B cell (primary cell): ENCODE results near the gene NFKBIB. TPM values are rescaled to one million over a fixed set of nuclear protein-coding genes. Genes with fewer than 3 reads are reported as not detected.

Experiments
- ATAC-seq: fragments of 200-7000 bp; cut with Tn5 transposase; one replicate; pipeline ENCODE4 v1.10.0; 2021; ENCODE audit warnings: low read depth, mild to moderate bottlenecking, moderate number of reproducible peaks, moderate library complexity
- CTCF ChIA-PET: fragments of 350-600 bp; sonication (Branson Sonifier 250); formaldehyde crosslinking; loops from one replicate; lab custom pipeline; 2021; ENCODE audit warnings: antibody characterized with exemption, inconsistent platforms; lab: Charles Lee
- POLR2A ChIA-PET: fragments of 350-600 bp; sonication (Branson Sonifier 250); formaldehyde crosslinking; loops from one replicate; lab custom pipeline; 2021; ENCODE audit warnings: antibody characterized with exemption; lab: Charles Lee
- DNase-seq: peaks from one replicate; pipeline ENCODE4 v3.0.0; 2013
- H2AFZ ChIP-seq: 2 replicates; pipeline ENCODE4 v1.6.1; 2012; ENCODE audit warnings: mild to moderate bottlenecking, low read depth, low read length; ENCODE audit not compliant: insufficient read depth, poor library complexity, severe bottlenecking
- H3K27ac ChIP-seq, 2 donors: 1 replicate in 1 of 2; 2 replicates in 1 of 2; pipeline ENCODE4 v1.5.1; 2012 to 2013; ENCODE audit warnings: low read length in 2 of 2, mild to moderate bottlenecking in 2 of 2, moderate library complexity in 1 of 2
- H3K27me3 ChIP-seq, 4 experiments: fragments of 200-600 bp in 1 of 4; sonication (generic) in 1 of 4; replicated peaks in 1 of 4; 1 replicate in 2 of 4; 2 replicates in 2 of 4; pipeline versions ENCODE4 v1.6.1 to v1.7.0; 2013 to 2016; ENCODE audit warnings: low read length in 3 of 4, mild to moderate bottlenecking in 2 of 4, mixed read lengths in 1 of 4, moderate library complexity in 1 of 4; ENCODE audit not compliant: insufficient read depth in 4 of 4, control insufficient read depth in 3 of 4; ENCODE audit errors: control extremely low read depth in 1 of 4
- H3K36me3 ChIP-seq, 2 experiments: replicated peaks in 1 of 2; 1 replicate in 1 of 2; 2 replicates in 1 of 2; pipeline versions ENCODE4 v1.6.1 to v1.7.1; 2013; ENCODE audit warnings: low read length in 1 of 2; ENCODE audit not compliant: insufficient read depth in 2 of 2, control insufficient read depth in 1 of 2; ENCODE audit errors: control extremely low read depth in 1 of 2, extremely low read depth in 1 of 2
- H3K4me1 ChIP-seq, 2 donors: fragments of 200-600 bp in 1 of 2; sonication (generic) in 1 of 2; 1 replicate in 1 of 2; 2 replicates in 1 of 2; pipeline versions ENCODE4 v1.5.1 to v1.6.1; 2013 to 2017; ENCODE audit warnings: low read length in 2 of 2; ENCODE audit not compliant: control insufficient read depth in 2 of 2, insufficient read depth in 2 of 2
- H3K4me2 ChIP-seq: replicated peaks from 2 replicates; pipeline ENCODE3; 2012; ENCODE audit warnings: mild to moderate bottlenecking, low read depth, low read length; ENCODE audit not compliant: poor library complexity, severe bottlenecking
- H3K4me3 ChIP-seq, 5 experiments: fragments of 200-600 bp in 1 of 5; sonication (generic) in 1 of 5; 1 replicate in 3 of 5; 2 replicates in 2 of 5; pipeline versions ENCODE4 v1.5.1 to v1.7.0; 2011 to 2016; ENCODE audit warnings: low read length in 4 of 5, mild to moderate bottlenecking in 4 of 5, low read depth in 2 of 5, control low read depth in 1 of 5, moderate library complexity in 1 of 5; ENCODE audit not compliant: insufficient read depth in 1 of 5; ENCODE audit errors: control extremely low read depth in 1 of 5, extremely low read depth in 1 of 5
- H3K79me2 ChIP-seq: fragments of 200-600 bp; sonication (generic); one replicate; pipeline ENCODE4 v1.6.0; 2016; ENCODE audit warnings: low read length; ENCODE audit not compliant: control insufficient read depth, insufficient read depth
- H3K9ac ChIP-seq: fragments of 200-600 bp; sonication (generic); 2 replicates; pipeline ENCODE4 v1.6.1; 2017; ENCODE audit warnings: mild to moderate bottlenecking, low read length, moderate library complexity
- H3K9me3 ChIP-seq, 3 donors: one replicate each; pipeline versions ENCODE4 v1.6.1 to v1.7.1; 2013; ENCODE audit warnings: low read length in 2 of 3; ENCODE audit not compliant: control insufficient read depth in 2 of 3, insufficient read depth in 1 of 3; ENCODE audit errors: control extremely low read depth in 1 of 3
- H4K20me1 ChIP-seq: 2 replicates; pipeline ENCODE4 v1.6.0; 2012; ENCODE audit warnings: mild to moderate bottlenecking, low read length; ENCODE audit not compliant: insufficient read depth, control insufficient read depth, poor library complexity, severe bottlenecking
- H3K27ac Mint-ChIP-seq: one replicate; pipeline ENCODE4 v1.8.0; 2021; ENCODE audit warnings: mixed read lengths
- H3K27me3 Mint-ChIP-seq: one replicate; pipeline ENCODE4 v1.8.0; 2021; ENCODE audit warnings: mixed read lengths
- H3K4me1 Mint-ChIP-seq: one replicate; pipeline ENCODE4 v1.8.0; 2021; ENCODE audit warnings: mixed read lengths
- H3K4me3 Mint-ChIP-seq: one replicate; pipeline ENCODE4 v1.8.0; 2021; ENCODE audit warnings: mixed read lengths
- H3K9me3 Mint-ChIP-seq: one replicate; pipeline ENCODE4 v1.8.0; 2022; ENCODE audit warnings: mixed read lengths; ENCODE audit not compliant: insufficient read depth
- EZH2 ChIP-seq: IDR thresholded peaks from 2 replicates; pipeline ENCODE4 v1.6.1; 2012; ENCODE audit warnings: borderline replicate concordance, low read depth, mild to moderate bottlenecking, moderate library complexity, low read length; ENCODE audit not compliant: insufficient read depth, poor library complexity, severe bottlenecking
- WGBS: methylation state at CpG from one replicate; pipeline ENCODE4 v1.1.5; 2013; ENCODE audit warnings: missing lambda C conversion rate; ENCODE audit not compliant: insufficient coverage; 5-methylcytosine and 5-hydroxymethylcytosine counted together
- intact Hi-C: fragments of 100-400 bp; cut with micrococcal nuclease; formaldehyde crosslinking; loops from one replicate; pipeline ENCODE4 v1.10.0; 2022
- polyA plus RNA-seq: library from polyadenylated mRNA; depleted of rRNA; stranded (reverse); fragments of >200 nt; gene quantifications from 2 replicates; pipeline ENCODE4 v1.2.3, GENCODE V29; 2012
- total RNA-seq, 2 donors: library from RNA; stranded (reverse); fragments of 120-200 nt in 1 of 2; gene quantifications; 1 replicate in 1 of 2; 2 replicates in 1 of 2; pipeline versions ENCODE4 v1.2.3 to v1.2.4, GENCODE V29; 2013 to 2022
- TF ChIP-seq, protein P1 (sequence below): fragments of 200-600 bp; IDR thresholded peaks from one replicate; pipeline ENCODE4 v1.8.0; 2022; ENCODE audit warnings: antibody characterized with exemption, mild to moderate bottlenecking

Gene NFKBIB
- total and polyA plus RNA-seq, 2 donors (not counting 1 experiment from before 2014, with no cell fraction given) = 30.3 to 54.4 TPM

DNA sequence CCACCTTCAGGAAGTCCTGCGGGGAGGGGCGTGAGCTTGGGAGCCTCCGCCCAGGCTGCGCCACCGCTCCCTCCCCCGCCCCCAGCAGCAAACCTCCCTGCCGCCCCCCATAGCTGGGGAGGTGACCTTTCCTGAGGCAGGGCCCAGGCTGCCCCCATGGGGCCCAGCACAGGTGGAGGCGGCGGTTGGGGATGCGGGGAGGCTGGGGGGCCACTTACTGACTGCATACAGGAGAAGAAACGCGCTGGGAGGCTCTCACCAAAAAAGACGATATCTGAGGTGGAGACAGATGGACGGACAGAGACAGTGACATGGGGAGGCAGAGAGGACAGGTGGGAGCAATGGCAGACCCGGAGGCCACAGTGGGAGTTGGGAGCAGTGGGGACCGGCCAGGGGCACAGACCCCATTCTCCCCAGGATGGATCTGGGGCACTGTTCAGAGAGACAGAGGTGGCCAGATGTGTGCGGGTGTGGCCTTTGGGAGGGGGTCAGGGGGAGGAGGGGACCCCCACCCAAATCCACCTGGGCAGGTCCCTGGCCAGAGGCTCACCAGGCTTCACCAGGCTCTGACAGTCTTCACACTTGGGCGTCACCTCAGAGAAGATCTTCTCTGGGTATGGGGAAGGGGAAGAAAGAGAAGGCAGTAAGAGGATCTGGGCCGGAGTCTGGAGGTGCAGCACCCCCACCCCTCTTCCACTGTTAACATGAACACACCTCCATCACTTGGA, 18.7 kb upstream of the NFKBIB start:
- H3K79me2 ChIP-seq = peaks cover 12% of the 10 kb centered on the region
- POLR2A ChIA-PET = interaction anchor here (1.1 kb wide), 1 partner anchor 12 kb away, joined by 3 read pairs; no protein-coding TSS in a partner anchor
- H2AFZ ChIP-seq = no peak overlapping the region
- DNase-seq (no peak), ATAC-seq (no peak)
- Mint-ChIP-seq H3K9me3 (no peaks in the 10 kb centered on the region), H3K4me1 (peaks cover 40% of the 10 kb centered on the region), H3K4me3 (no peak overlapping the region), H3K27me3 (no peaks in the 10 kb centered on the region), H3K27ac (peak overlapping the region; percentile 75)
- no peak overlapping the region for H3K4me3 ChIP-seq
- peaks cover 0 to 15% of the 10 kb centered on the region in 2 experiments for H3K36me3 ChIP-seq
- no peak overlapping the region for H3K9ac ChIP-seq
- intact Hi-C loops = no loop called here
- TF ChIP-seq, protein P1, sequence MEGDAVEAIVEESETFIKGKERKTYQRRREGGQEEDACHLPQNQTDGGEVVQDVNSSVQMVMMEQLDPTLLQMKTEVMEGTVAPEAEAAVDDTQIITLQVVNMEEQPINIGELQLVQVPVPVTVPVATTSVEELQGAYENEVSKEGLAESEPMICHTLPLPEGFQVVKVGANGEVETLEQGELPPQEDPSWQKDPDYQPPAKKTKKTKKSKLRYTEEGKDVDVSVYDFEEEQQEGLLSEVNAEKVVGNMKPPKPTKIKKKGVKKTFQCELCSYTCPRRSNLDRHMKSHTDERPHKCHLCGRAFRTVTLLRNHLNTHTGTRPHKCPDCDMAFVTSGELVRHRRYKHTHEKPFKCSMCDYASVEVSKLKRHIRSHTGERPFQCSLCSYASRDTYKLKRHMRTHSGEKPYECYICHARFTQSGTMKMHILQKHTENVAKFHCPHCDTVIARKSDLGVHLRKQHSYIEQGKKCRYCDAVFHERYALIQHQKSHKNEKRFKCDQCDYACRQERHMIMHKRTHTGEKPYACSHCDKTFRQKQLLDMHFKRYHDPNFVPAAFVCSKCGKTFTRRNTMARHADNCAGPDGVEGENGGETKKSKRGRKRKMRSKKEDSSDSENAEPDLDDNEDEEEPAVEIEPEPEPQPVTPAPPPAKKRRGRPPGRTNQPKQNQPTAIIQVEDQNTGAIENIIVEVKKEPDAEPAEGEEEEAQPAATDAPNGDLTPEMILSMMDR = no peak
- no peak for TF ChIP-seq EZH2
- peak overlapping the region; percentile 22 to 94 for H3K27ac ChIP-seq
- WGBS = 93% methylated on average over 17 of the region's 19 CpGs
- CTCF ChIA-PET = interaction anchor here (1.1 to 1.3 kb wide), 2 partner anchors 11 to 111 kb away, joined by 4 to 6 read pairs; no protein-coding TSS in a partner anchor
- H4K20me1 ChIP-seq = no peaks in the 10 kb centered on the region
- H3K4me1 ChIP-seq = peaks cover 35 to 44% of the 10 kb centered on the region in 2 donors
- H3K27me3 ChIP-seq = no peaks in the 10 kb centered on the region
- no peak overlapping the region for H3K4me2 ChIP-seq
- no peaks in the 10 kb centered on the region for H3K9me3 ChIP-seq

DNA sequence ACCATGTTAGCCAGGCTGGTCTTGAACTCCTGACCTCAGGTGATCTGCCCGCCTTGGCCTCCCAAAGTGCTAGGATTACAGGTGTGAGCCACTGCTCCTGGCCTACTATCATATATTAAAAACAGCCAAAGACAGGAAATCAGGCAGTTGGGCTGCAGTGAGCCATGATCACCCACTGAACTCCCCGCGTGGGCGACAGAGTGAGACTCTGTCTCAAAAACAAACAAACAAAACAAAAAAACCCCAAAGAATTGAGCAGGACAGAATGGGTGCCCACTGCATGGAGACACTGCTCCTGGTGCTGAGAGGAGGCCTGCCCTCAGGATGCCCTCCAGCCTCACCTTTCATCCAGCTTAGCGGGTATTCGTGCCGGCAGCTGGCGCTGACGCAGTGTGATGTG, 16.5 kb upstream of the NFKBIB start:
- no peaks in the 10 kb centered on the region for H3K9me3 Mint-ChIP-seq
- intact Hi-C loops = no loop called here

More for the DNA sequence above, 16.5 kb upstream of the NFKBIB start:
- H3K4me3 ChIP-seq = no peak overlapping the region
- peaks cover 20% of the 10 kb centered on the region for H3K79me2 ChIP-seq
- H3K9ac ChIP-seq = no peak overlapping the region
- no peaks in the 10 kb centered on the region for H3K27me3 ChIP-seq
- H3K27ac Mint-ChIP-seq = no peak overlapping the region
- ATAC-seq = no peak
- H3K4me1 ChIP-seq = peaks cover 29 to 40% of the 10 kb centered on the region in 2 donors
- peaks cover 0 to 16% of the 10 kb centered on the region in 2 experiments for H3K36me3 ChIP-seq
- no peak overlapping the region for H2AFZ ChIP-seq
- POLR2A ChIA-PET = interaction anchor here (0.6 to 1.2 kb wide), 3 partner anchors 31 to 239 kb away, joined by 3 to 9 read pairs (median 5); no protein-coding TSS in a partner anchor
- CTCF ChIA-PET = no interaction called here
- no peak overlapping the region for H3K4me3 Mint-ChIP-seq
- no peaks in the 10 kb centered on the region for H3K9me3 ChIP-seq
- no peak for DNase-seq
- no peak overlapping the region for H3K4me2 ChIP-seq
- H4K20me1 ChIP-seq = no peaks in the 10 kb centered on the region
- peak overlapping the region in 1 of 2 donors; percentile 39 for H3K27ac ChIP-seq
- no peaks in the 10 kb centered on the region for H3K27me3 Mint-ChIP-seq
- WGBS = 76% methylated on average over 3 of the region's 9 CpGs
- peaks cover 23% of the 10 kb centered on the region for H3K4me1 Mint-ChIP-seq
- TF ChIP-seq EZH2 = no peak
- TF ChIP-seq, protein P1 = no peak
